Measurements from ENCODE around the gene CCDC83. TPM values are rescaled to one million over a fixed set of nuclear protein-coding genes. Genes with fewer than 3 reads are reported as not detected.

CCDC83 gene
- total and polyA plus RNA-seq, 2 experiments from 2014 or later = not detected

- H3K27me3 Mint-ChIP-seq (ENCODE audit: insufficient read depth, low read depth, poor library complexity) = peaks cover 24% of the 10 kb centered on the region
Observed at GRCh38 chr11:85810871-85811611, 44.1 kb upstream of the CCDC83 start, which contains the start of gene SYTL2. TSS of gene SYTL2 (minus strand) at chr11:85811141. CDS start at chr11:85757725, 53,416 bp downstream.

DNA sequence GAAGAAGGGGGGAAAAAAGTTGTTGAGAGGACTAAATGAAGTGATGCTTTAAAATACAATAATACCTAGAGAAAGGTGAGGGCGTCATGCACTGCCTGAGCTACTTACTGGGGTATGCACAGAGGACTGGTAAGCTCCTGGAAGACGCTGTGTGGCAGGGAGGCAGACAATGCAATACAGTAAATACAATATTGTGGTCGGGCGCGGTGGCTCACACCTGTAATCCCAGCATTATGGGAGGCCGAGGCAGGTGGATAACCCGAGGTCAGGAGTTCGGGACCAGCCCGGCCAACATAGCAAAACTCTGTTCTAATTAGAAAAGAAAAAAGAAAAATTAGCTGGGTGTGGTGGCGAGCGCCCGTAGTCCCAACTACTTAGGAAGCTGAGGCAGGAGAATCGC, 43.6 kb upstream of the CCDC83 start:
- H3K9me2 ChIP-seq (ENCODE audit: insufficient read depth) = no peaks in the 10 kb centered on the region
- peaks cover 12% of the 10 kb centered on the region for H3K4me1 Mint-ChIP-seq
- H3K4me3 Mint-ChIP-seq = peak overlapping the region; percentile 83
- DNase-seq (ENCODE audit: low spot score) (no peak), ATAC-seq (peak; percentile 16)
- H4K20me1 ChIP-seq (replicated peaks; ENCODE audit: insufficient read depth) = no peaks in the 10 kb centered on the region
- H3K9me3 Mint-ChIP-seq = no peaks in the 10 kb centered on the region
- peaks cover 9% of the 10 kb centered on the region for H3K4me1 ChIP-seq (ENCODE audit: insufficient read depth)
- H2AFZ ChIP-seq = peak overlapping the region; percentile 99
- no peak overlapping the region for H3K27ac ChIP-seq (ENCODE audit: low read depth)
- H3F3A ChIP-seq (replicated peaks; ENCODE audit: low read depth) = 0 out of 2 replicates have a peak, but pooled peaks cover 4% of the 10 kb centered on the region
- H3K27me3 Mint-ChIP-seq (ENCODE audit: insufficient read depth, low read depth, poor library complexity) = peaks cover 24% of the 10 kb centered on the region
- no peaks in the 10 kb centered on the region for H3K36me3 ChIP-seq (ENCODE audit: insufficient read depth)
- H3K36me3 Mint-ChIP-seq (ENCODE audit: low read depth) = no peaks in the 10 kb centered on the region
- no peaks in the 10 kb centered on the region for H3K79me2 ChIP-seq (replicated peaks; ENCODE audit: insufficient read depth)
- peak overlapping the region; percentile 87 for H3K4me3 ChIP-seq
- H3K27me3 ChIP-seq (ENCODE audit: insufficient read depth) = peaks cover 39% of the 10 kb centered on the region
- H3K4me2 ChIP-seq = peak overlapping the region; percentile 92
- H3K27ac Mint-ChIP-seq = no peak overlapping the region
- TF ChIP-seq STAT1 (IDR thresholded peaks at IDR 0.05; ENCODE audit: unreplicated experiment) (no peak), EZH2phosphoT487 (IDR thresholded peaks at IDR 0.05; ENCODE audit: unreplicated experiment) (no peak), POLR2AphosphoS5 (IDR thresholded peaks at IDR 0.05; ENCODE audit: low read depth) (no peak), ETS1 (IDR thresholded peaks at IDR 0.05) (no peak), JUNB (IDR thresholded peaks at IDR 0.05; ENCODE audit: unreplicated experiment) (no peak), CTCF (conservative IDR thresholded peaks at IDR 0.05; ENCODE audit: low read depth in 2 of 2) (no peak)
- TF ChIP-seq, protein P1, sequence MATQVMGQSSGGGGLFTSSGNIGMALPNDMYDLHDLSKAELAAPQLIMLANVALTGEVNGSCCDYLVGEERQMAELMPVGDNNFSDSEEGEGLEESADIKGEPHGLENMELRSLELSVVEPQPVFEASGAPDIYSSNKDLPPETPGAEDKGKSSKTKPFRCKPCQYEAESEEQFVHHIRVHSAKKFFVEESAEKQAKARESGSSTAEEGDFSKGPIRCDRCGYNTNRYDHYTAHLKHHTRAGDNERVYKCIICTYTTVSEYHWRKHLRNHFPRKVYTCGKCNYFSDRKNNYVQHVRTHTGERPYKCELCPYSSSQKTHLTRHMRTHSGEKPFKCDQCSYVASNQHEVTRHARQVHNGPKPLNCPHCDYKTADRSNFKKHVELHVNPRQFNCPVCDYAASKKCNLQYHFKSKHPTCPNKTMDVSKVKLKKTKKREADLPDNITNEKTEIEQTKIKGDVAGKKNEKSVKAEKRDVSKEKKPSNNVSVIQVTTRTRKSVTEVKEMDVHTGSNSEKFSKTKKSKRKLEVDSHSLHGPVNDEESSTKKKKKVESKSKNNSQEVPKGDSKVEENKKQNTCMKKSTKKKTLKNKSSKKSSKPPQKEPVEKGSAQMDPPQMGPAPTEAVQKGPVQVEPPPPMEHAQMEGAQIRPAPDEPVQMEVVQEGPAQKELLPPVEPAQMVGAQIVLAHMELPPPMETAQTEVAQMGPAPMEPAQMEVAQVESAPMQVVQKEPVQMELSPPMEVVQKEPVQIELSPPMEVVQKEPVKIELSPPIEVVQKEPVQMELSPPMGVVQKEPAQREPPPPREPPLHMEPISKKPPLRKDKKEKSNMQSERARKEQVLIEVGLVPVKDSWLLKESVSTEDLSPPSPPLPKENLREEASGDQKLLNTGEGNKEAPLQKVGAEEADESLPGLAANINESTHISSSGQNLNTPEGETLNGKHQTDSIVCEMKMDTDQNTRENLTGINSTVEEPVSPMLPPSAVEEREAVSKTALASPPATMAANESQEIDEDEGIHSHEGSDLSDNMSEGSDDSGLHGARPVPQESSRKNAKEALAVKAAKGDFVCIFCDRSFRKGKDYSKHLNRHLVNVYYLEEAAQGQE (IDR thresholded peaks at IDR 0.05; ENCODE audit: unreplicated experiment) = no peak

More at GRCh38 chr11:85810871-85811611, 44.1 kb upstream of the CCDC83 start, which contains the start of gene SYTL2:
- Histone ChIP-seq H4K20me1 (replicated peaks; ENCODE audit: insufficient read depth) (no peaks in the 10 kb centered on the region), H3F3A (replicated peaks; ENCODE audit: low read depth) (0 out of 2 replicates have a peak, but pooled peaks cover 4% of the 10 kb centered on the region), H3K4me3 (peak within 1 kb of the TSS; percentile 87), H3K9me2 (ENCODE audit: insufficient read depth) (no peaks in the 10 kb centered on the region), H3K4me1 (ENCODE audit: insufficient read depth) (peaks cover 9% of the 10 kb centered on the region), H3K4me2 (peak within 1 kb of the TSS; percentile 92), H3K27me3 (ENCODE audit: insufficient read depth) (peaks cover 39% of the 10 kb centered on the region), H3K36me3 (ENCODE audit: insufficient read depth) (no peaks in the 10 kb centered on the region), H3K27ac (ENCODE audit: low read depth) (no peak within 1 kb of the TSS), H2AFZ (peak within 1 kb of the TSS; percentile 100), H3K79me2 (replicated peaks; ENCODE audit: insufficient read depth) (no peaks in the 10 kb centered on the region)
- H3K9me3 Mint-ChIP-seq = no peaks in the 10 kb centered on the region
- ATAC-seq (peak; percentile 92), DNase-seq (ENCODE audit: low spot score) (peak; percentile 86)
- peak within 1 kb of the TSS; percentile 83 for H3K4me3 Mint-ChIP-seq
- H3K27ac Mint-ChIP-seq = no peak within 1 kb of the TSS
- H3K36me3 Mint-ChIP-seq (ENCODE audit: low read depth) = no peaks in the 10 kb centered on the region
- H3K4me1 Mint-ChIP-seq = peaks cover 12% of the 10 kb centered on the region
- TF ChIP-seq CTCF (conservative IDR thresholded peaks at IDR 0.05; ENCODE audit: low read depth in 2 of 2) (peak in 1 of 2 experiments; percentile 12; a peak in 1 of 4 replicates), ZNF114 (CRISPR knock-in tag; IDR thresholded peaks at IDR 0.05) (no peak), JUNB (IDR thresholded peaks at IDR 0.05; ENCODE audit: unreplicated experiment) (no peak), CREB1 (CRISPR knock-in tag; IDR thresholded peaks at IDR 0.05; ENCODE audit: low read depth) (peak; percentile 29; the same call in 1 of the 2 replicates), POLR2AphosphoS5 (IDR thresholded peaks at IDR 0.05; ENCODE audit: low read depth) (peak; percentile 70)
